ENCODE measurements around the gene UST. TPM values are rescaled to one million over a fixed set of nuclear protein-coding genes. Genes with fewer than 3 reads are reported as not detected.
"Not testable (repeated sequence)": the region's sequence is repeated elsewhere in the genome, so short reads cannot be mapped to it uniquely, and the experiment has no call there.

UST gene
- polyA plus RNA-seq, 1 donor from 2014 or later, result 7.5 TPM

GRCh38 chr6:148912252-148912651 is 165.4 kb downstream of the UST start:
- no peaks in the 10 kb centered on the region for H3K27me3 ChIP-seq (ENCODE audit: insufficient read depth, low read depth, low read length)
- H3K4me3 ChIP-seq (ENCODE audit: low read length), result no peak overlapping the region
- H3K4me2 ChIP-seq (ENCODE audit: low read length), result no peak overlapping the region
- H3K9me3 ChIP-seq (ENCODE audit: low read length), result no peaks in the 10 kb centered on the region
- H3K79me2 ChIP-seq (replicated peaks; ENCODE audit: insufficient read depth, low read length), result no peaks in the 10 kb centered on the region
- H3K36me3 ChIP-seq (ENCODE audit: insufficient read depth, low read length), result no peaks in the 10 kb centered on the region
- H3F3A ChIP-seq (ENCODE audit: insufficient read depth, low read length, poor library complexity, severe bottlenecking), result no peaks in the 10 kb centered on the region
- no peak overlapping the region for H2AFZ ChIP-seq (ENCODE audit: low read depth, low read length)
- H3K9me2 ChIP-seq (ENCODE audit: insufficient read depth, low read length), result no peaks in the 10 kb centered on the region
- TF ChIP-seq EP300 (conservative IDR thresholded peaks at IDR 0.05; ENCODE audit: poor library complexity, severe bottlenecking) (no peak), POLR2AphosphoS5 (IDR thresholded peaks at IDR 0.05) (no peak), MXI1 (conservative IDR thresholded peaks at IDR 0.05; ENCODE audit: poor library complexity, severe bottlenecking) (no peak), SMC3 (conservative IDR thresholded peaks at IDR 0.05; ENCODE audit: poor library complexity) (no peak), TAF1 (IDR thresholded peaks at IDR 0.05; ENCODE audit: low read depth) (no peak), RAD21 (conservative IDR thresholded peaks at IDR 0.05) (no peak), CTCF (IDR thresholded peaks at IDR 0.05; ENCODE audit: poor library complexity, severe bottlenecking) (no peak), EZH2 (IDR thresholded peaks at IDR 0.05; ENCODE audit: borderline replicate concordance, insufficient read depth, low read length, poor library complexity, severe bottlenecking) (no peak), REST (IDR thresholded peaks at IDR 0.05; ENCODE audit: borderline replicate concordance) (no peak)
- H3K9ac ChIP-seq (ENCODE audit: low read length), result no peak overlapping the region
- no peaks in the 10 kb centered on the region for H4K20me1 ChIP-seq (ENCODE audit: insufficient read depth)
- no peak overlapping the region for H3K27ac ChIP-seq (ENCODE audit: low read length)

- Histone ChIP-seq H3K36me3 (ENCODE audit: insufficient read depth, low read length) (no peaks in the 10 kb centered on the region), H3K27me3 (ENCODE audit: insufficient read depth, low read depth, low read length) (no peaks in the 10 kb centered on the region), H3K9me2 (ENCODE audit: insufficient read depth, low read length) (no peaks in the 10 kb centered on the region), H3K27ac (ENCODE audit: low read length) (no peak overlapping the region), H3F3A (ENCODE audit: insufficient read depth, low read length, poor library complexity, severe bottlenecking) (no peaks in the 10 kb centered on the region), H3K4me3 (ENCODE audit: low read length) (no peak overlapping the region), H3K79me2 (replicated peaks; ENCODE audit: insufficient read depth, low read length) (no peaks in the 10 kb centered on the region), H3K9ac (ENCODE audit: low read length) (no peak overlapping the region), H4K20me1 (ENCODE audit: insufficient read depth) (no peaks in the 10 kb centered on the region), H3K4me2 (ENCODE audit: low read length) (no peak overlapping the region), H3K9me3 (ENCODE audit: low read length) (no peaks in the 10 kb centered on the region), H2AFZ (ENCODE audit: low read depth, low read length) (no peak overlapping the region)
- TF ChIP-seq POLR2AphosphoS5 (IDR thresholded peaks at IDR 0.05) (no peak), TAF1 (IDR thresholded peaks at IDR 0.05; ENCODE audit: low read depth) (no peak), EZH2 (IDR thresholded peaks at IDR 0.05; ENCODE audit: borderline replicate concordance, insufficient read depth, low read length, poor library complexity, severe bottlenecking) (no peak), CTCF (IDR thresholded peaks at IDR 0.05; ENCODE audit: poor library complexity, severe bottlenecking) (no peak), RAD21 (conservative IDR thresholded peaks at IDR 0.05) (no peak), EP300 (conservative IDR thresholded peaks at IDR 0.05; ENCODE audit: poor library complexity, severe bottlenecking) (no peak), REST (IDR thresholded peaks at IDR 0.05; ENCODE audit: borderline replicate concordance) (no peak), MXI1 (conservative IDR thresholded peaks at IDR 0.05; ENCODE audit: poor library complexity, severe bottlenecking) (no peak), SMC3 (conservative IDR thresholded peaks at IDR 0.05; ENCODE audit: poor library complexity) (no peak)
These were observed 169.0 kb downstream of the UST start for GRCh38 chr6:148915810-148916209.

DNA sequence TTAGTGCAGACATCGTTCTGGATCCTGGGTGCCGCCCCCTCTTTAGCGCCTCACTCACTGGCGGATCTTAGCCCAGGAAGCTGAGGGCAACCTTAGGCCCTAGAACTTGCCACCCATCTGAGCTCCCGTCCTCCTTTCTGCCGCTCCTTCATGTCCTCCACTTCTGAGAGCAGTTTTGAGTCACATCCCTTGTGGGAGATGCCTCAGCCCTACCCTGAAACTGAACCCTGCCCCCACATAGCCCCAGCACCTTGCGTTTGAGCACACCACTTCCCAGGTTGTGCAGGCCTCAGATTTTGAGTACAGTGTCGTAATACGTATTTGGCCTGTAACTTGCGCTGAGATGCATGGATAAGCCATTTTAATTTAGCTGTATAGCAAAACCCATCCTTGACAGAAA is 169.7 kb downstream of the UST start:
- not testable (repeated sequence) for H3K27ac ChIP-seq (ENCODE audit: low read length); H3K36me3 ChIP-seq (ENCODE audit: insufficient read depth, low read length); H3K9ac ChIP-seq (ENCODE audit: low read length); H3K27me3 ChIP-seq (ENCODE audit: insufficient read depth, low read depth, low read length); H4K20me1 ChIP-seq (ENCODE audit: insufficient read depth); H3K4me3 ChIP-seq (ENCODE audit: low read length); H2AFZ ChIP-seq (ENCODE audit: low read depth, low read length); H3K9me2 ChIP-seq (ENCODE audit: insufficient read depth, low read length); H3K4me2 ChIP-seq (ENCODE audit: low read length); H3K79me2 ChIP-seq (replicated peaks; ENCODE audit: insufficient read depth, low read length); H3K9me3 ChIP-seq (ENCODE audit: low read length); H3F3A ChIP-seq (ENCODE audit: insufficient read depth, low read length, poor library complexity, severe bottlenecking)
